H9 (cell line): ENCODE measurements around the gene RAB6C. TPM values are rescaled to one million over a fixed set of nuclear protein-coding genes. Genes with fewer than 3 reads are reported as not detected.
"Not testable (repeated sequence)": the region's sequence is repeated elsewhere in the genome, so short reads cannot be mapped to it uniquely, and the experiment has no call there.

Experiments used
- DNase-seq: peaks from one replicate; pipeline ENCODE4 v3.0.0-alpha.2; 2017
- H2AFZ ChIP-seq: one replicate; pipeline ENCODE4 v1.6.1; 2013; ENCODE audit warnings: mild to moderate bottlenecking, low read length, control low read depth, moderate library complexity
- H2AK5ac ChIP-seq: 2 replicates; pipeline ENCODE4 v1.6.1; 2013; ENCODE audit warnings: low read length, control low read depth, mixed read lengths; ENCODE audit not compliant: insufficient read length
- H2BK120ac ChIP-seq: one replicate; pipeline ENCODE4 v1.6.1; 2013; ENCODE audit warnings: low read depth, mild to moderate bottlenecking, low read length, control low read depth, inconsistent platforms; ENCODE audit not compliant: poor library complexity, severe bottlenecking
- H2BK12ac ChIP-seq: 2 replicates; pipeline ENCODE4 v1.6.1; 2013; ENCODE audit warnings: low read length, control low read depth, mixed read lengths, low read depth; ENCODE audit not compliant: insufficient read length
- H2BK15ac ChIP-seq: 2 replicates; pipeline ENCODE4 v1.6.1; 2013; ENCODE audit warnings: low read depth, low read length, control low read depth
- H2BK20ac ChIP-seq: one replicate; pipeline ENCODE4 v1.6.1; 2013; ENCODE audit warnings: low read depth, mild to moderate bottlenecking, low read length, control low read depth, inconsistent platforms; ENCODE audit not compliant: poor library complexity, severe bottlenecking
- H2BK5ac ChIP-seq: 2 replicates; pipeline ENCODE4 v1.6.1; 2013; ENCODE audit warnings: low read length, control low read depth, mixed read lengths; ENCODE audit not compliant: insufficient read length
- H3K14ac ChIP-seq: 2 replicates; pipeline ENCODE4 v1.6.1; 2013; ENCODE audit warnings: low read length, control low read depth; ENCODE audit not compliant: insufficient read depth
- H3K18ac ChIP-seq: 2 replicates; pipeline ENCODE4 v1.6.1; 2013; ENCODE audit warnings: low read depth, mild to moderate bottlenecking, mixed read lengths, low read length, control low read depth; ENCODE audit not compliant: insufficient read length
- H3K23ac ChIP-seq: 2 replicates; pipeline ENCODE4 v1.6.1; 2013; ENCODE audit warnings: low read length, control low read depth, mixed read lengths, low read depth; ENCODE audit not compliant: insufficient read length
- H3K23me2 ChIP-seq: 2 replicates; pipeline ENCODE4 v1.6.1; 2013; ENCODE audit warnings: low read depth, mild to moderate bottlenecking, mixed read lengths, low read length, control low read depth; ENCODE audit not compliant: insufficient read length, poor library complexity, severe bottlenecking
- H3K27ac ChIP-seq: 2 replicates; pipeline ENCODE4 v1.5.1; 2013; ENCODE audit warnings: low read length, control low read depth, mixed read lengths, low read depth; ENCODE audit not compliant: insufficient read length
- H3K27me3 ChIP-seq: 2 replicates; pipeline ENCODE4 v1.6.1; 2013; ENCODE audit warnings: low read length, control low read depth, inconsistent platforms; ENCODE audit not compliant: insufficient read depth
- H3K4ac ChIP-seq: 2 replicates; pipeline ENCODE4 v1.6.1; 2013; ENCODE audit warnings: low read depth, mild to moderate bottlenecking, control low read depth, inconsistent platforms, low read length, moderate library complexity
- H3K4me1 ChIP-seq: 2 replicates; pipeline ENCODE4 v1.6.1; 2013; ENCODE audit warnings: low read length, control low read depth, inconsistent platforms; ENCODE audit not compliant: insufficient read depth
- H3K4me2 ChIP-seq: 2 replicates; pipeline ENCODE4 v1.6.1; 2013; ENCODE audit warnings: low read length, control low read depth, mixed read lengths; ENCODE audit not compliant: insufficient read length, insufficient read depth
- H3K56ac ChIP-seq: 2 replicates; pipeline ENCODE4 v1.6.1; 2013; ENCODE audit warnings: low read depth, mild to moderate bottlenecking, mixed read lengths, low read length, control low read depth; ENCODE audit not compliant: insufficient read length
- H3K79me1 ChIP-seq: 2 replicates; pipeline ENCODE4 v1.6.1; 2013; ENCODE audit warnings: low read depth, mild to moderate bottlenecking, moderate library complexity, low read length, control low read depth, inconsistent platforms; ENCODE audit not compliant: insufficient read depth, poor library complexity, severe bottlenecking
- H3K79me2 ChIP-seq: 2 replicates; pipeline ENCODE4 v1.6.1; 2013; ENCODE audit warnings: low read length, control low read depth, inconsistent platforms; ENCODE audit not compliant: insufficient read depth
- H3K9ac ChIP-seq: 2 replicates; pipeline ENCODE4 v1.6.1; 2013; ENCODE audit warnings: low read length, control low read depth, mixed read lengths; ENCODE audit not compliant: insufficient read length; ENCODE audit errors: extremely low read depth
- H3K9me3 ChIP-seq: one replicate; pipeline ENCODE4 v1.6.1; 2013; ENCODE audit warnings: low read depth, low read length, inconsistent platforms; ENCODE audit not compliant: control insufficient read depth
- H3T11ph ChIP-seq: one replicate; pipeline ENCODE4 v1.6.1; 2013; ENCODE audit warnings: mild to moderate bottlenecking, low read length, control low read depth, inconsistent platforms
- H4K20me1 ChIP-seq: one replicate; pipeline ENCODE4 v1.6.1; 2013; ENCODE audit not compliant: control insufficient read depth, insufficient read length, insufficient read depth
- H4K5ac ChIP-seq: 2 replicates; pipeline ENCODE4 v1.6.1; 2013; ENCODE audit warnings: low read depth, mild to moderate bottlenecking, mixed read lengths, low read length, control low read depth; ENCODE audit not compliant: insufficient read length
- H4K8ac ChIP-seq: replicated peaks from 2 replicates; pipeline ENCODE4 v1.6.1; 2013; ENCODE audit warnings: low read length, control low read depth, mixed read lengths, low read depth; ENCODE audit not compliant: insufficient read length
- H4K91ac ChIP-seq: 2 replicates; pipeline ENCODE4 v1.6.1; 2013; ENCODE audit warnings: low read depth, mild to moderate bottlenecking, moderate library complexity, mixed read lengths, low read length, control low read depth; ENCODE audit not compliant: insufficient read length
- H3K27ac Mint-ChIP-seq, 3 experiments: 2 replicates in 2 of 3; 3 replicates in 1 of 3; pipeline ENCODE4 v1.8.0; 2020 to 2021; ENCODE audit warnings: mixed read lengths in 3 of 3, mild to moderate bottlenecking in 1 of 3, moderate library complexity in 1 of 3
- H3K27me3 Mint-ChIP-seq: 2 replicates; pipeline ENCODE4 v1.8.0; 2021; ENCODE audit warnings: low read depth, mild to moderate bottlenecking, moderate library complexity, mixed read lengths
- H3K36me3 Mint-ChIP-seq, 3 experiments: 2 replicates in 2 of 3; 3 replicates in 1 of 3; pipeline ENCODE4 v1.8.0; 2020 to 2021; ENCODE audit warnings: low read depth in 3 of 3, mixed read lengths in 3 of 3; ENCODE audit not compliant: insufficient read depth in 1 of 3
- H3K4me1 Mint-ChIP-seq, 2 experiments: 2 replicates each; pipeline ENCODE4 v1.8.0; 2020; ENCODE audit warnings: mixed read lengths in 2 of 2
- H3K4me3 Mint-ChIP-seq, 2 experiments: 2 replicates in 1 of 2; 3 replicates in 1 of 2; pipeline ENCODE4 v1.8.0; 2020 to 2021; ENCODE audit warnings: mild to moderate bottlenecking in 2 of 2, mixed read lengths in 2 of 2, moderate library complexity in 1 of 2
- H3K9me3 Mint-ChIP-seq, 2 experiments: 2 replicates in 1 of 2; 3 replicates in 1 of 2; pipeline ENCODE4 v1.8.0; 2020; ENCODE audit warnings: mild to moderate bottlenecking in 2 of 2, mixed read lengths in 2 of 2, moderate library complexity in 1 of 2
- CTCF ChIP-seq: fragments of 200-600 bp; sonication (generic); conservative IDR thresholded peaks from 3 replicates; pipeline ENCODE4 v1.8.0; 2021; ENCODE audit warnings: antibody characterized with exemption, mild to moderate bottlenecking
- WGBS: extraction: QIAGEN DNeasy Blood & Tissue Kit; methylation state at CpG from one replicate; pipeline ENCODE4 v1.1.7; 2013; ENCODE audit warnings: missing lambda C conversion rate, low lambda C conversion rate, mixed read lengths; ENCODE audit not compliant: insufficient read length; ENCODE audit errors: extremely low coverage; 5-methylcytosine and 5-hydroxymethylcytosine counted together
- total RNA-seq: library from RNA; stranded (reverse); gene quantifications from 2 replicates; pipeline ENCODE4 v1.2.1, GENCODE V29; 2021

RAB6C gene
- total RNA-seq, 1 experiment from 2014 or later: not detected

- H3K36me3 Mint-ChIP-seq: no peaks in the 10 kb centered on the region
- H3K4me1 Mint-ChIP-seq: no peaks in the 10 kb centered on the region
- H3K4me3 Mint-ChIP-seq: no peak overlapping the region
- no peak overlapping the region for H2BK20ac ChIP-seq
- H3K14ac ChIP-seq: no peak overlapping the region
- H3K27me3 ChIP-seq: no peaks in the 10 kb centered on the region
- H3K56ac ChIP-seq: no peak overlapping the region
- H3K27me3 Mint-ChIP-seq: no peaks in the 10 kb centered on the region; the same call in 1 of the 2 replicates
- H2BK5ac ChIP-seq: no peak overlapping the region
- no peaks in the 10 kb centered on the region for H3K23me2 ChIP-seq
- H3K27ac Mint-ChIP-seq: no peak overlapping the region
- H3K4me2 ChIP-seq: no peak overlapping the region
- no peak overlapping the region for H2BK12ac ChIP-seq
- no peaks in the 10 kb centered on the region for H3K9me3 Mint-ChIP-seq
- H2AFZ ChIP-seq: no peak overlapping the region
- H2BK120ac ChIP-seq: no peak overlapping the region
- DNase-seq: no peak
- no peak for TF ChIP-seq CTCF
- no peaks in the 10 kb centered on the region for H3K79me2 ChIP-seq
- no peak overlapping the region for H3K27ac ChIP-seq
- H3K79me1 ChIP-seq: no peaks in the 10 kb centered on the region
- no peak overlapping the region for H4K5ac ChIP-seq
- no peak overlapping the region for H4K91ac ChIP-seq
- H2AK5ac ChIP-seq: no peak overlapping the region
- no peak overlapping the region for H3K4ac ChIP-seq
- H3K18ac ChIP-seq: no peak overlapping the region
- no peak overlapping the region for H3T11ph ChIP-seq
- H3K4me1 ChIP-seq: no peaks in the 10 kb centered on the region
- no peak overlapping the region for H3K23ac ChIP-seq
- no peaks in the 10 kb centered on the region for H3K9me3 ChIP-seq
- no peak overlapping the region for H2BK15ac ChIP-seq
- no peaks in the 10 kb centered on the region for H4K20me1 ChIP-seq
- H3K9ac ChIP-seq: no peak overlapping the region
- H4K8ac ChIP-seq: no peak overlapping the region
Observed at GRCh38 chr2:129945557-129945956, 33.9 kb upstream of the RAB6C start.

DNA sequence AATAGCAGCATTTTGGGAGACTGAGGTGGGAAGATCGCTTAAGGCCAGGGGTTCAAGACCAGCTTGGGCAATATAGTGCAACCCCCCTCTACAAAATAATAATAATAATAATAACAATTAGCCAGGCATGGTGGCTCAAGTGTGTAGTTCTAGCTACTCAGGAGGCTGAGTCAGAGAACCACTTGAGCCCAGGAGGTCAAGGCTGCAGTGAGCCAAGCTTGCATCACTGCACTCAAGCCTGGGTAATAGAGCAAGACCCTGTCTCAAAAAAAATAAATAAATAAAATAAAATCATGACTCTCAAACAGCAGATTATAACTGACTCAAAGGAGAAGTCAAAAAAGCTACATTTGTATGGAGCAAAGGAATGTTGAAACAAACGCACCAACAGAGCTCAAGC lies 31.8 kb upstream of the RAB6C start:
- H3K27me3 ChIP-seq, H3K4me3 Mint-ChIP-seq, H3K4me1 Mint-ChIP-seq, H3K4me1 ChIP-seq, H2AK5ac ChIP-seq, H3K23ac ChIP-seq, H4K91ac ChIP-seq, H3K27ac ChIP-seq, H3K27me3 Mint-ChIP-seq, H3K36me3 Mint-ChIP-seq, H2BK15ac ChIP-seq, H2BK120ac ChIP-seq, H3K14ac ChIP-seq, H3K18ac ChIP-seq, H3K9me3 ChIP-seq, H3K4ac ChIP-seq, H4K8ac ChIP-seq, H3K4me2 ChIP-seq, DNase-seq, H3K9me3 Mint-ChIP-seq, H3T11ph ChIP-seq, H3K79me1 ChIP-seq, H3K9ac ChIP-seq, H4K5ac ChIP-seq, H2BK5ac ChIP-seq, H4K20me1 ChIP-seq, H3K23me2 ChIP-seq, H2AFZ ChIP-seq, H2BK20ac ChIP-seq, H3K79me2 ChIP-seq, H3K56ac ChIP-seq, H2BK12ac ChIP-seq, H3K27ac Mint-ChIP-seq: not testable (repeated sequence)
- WGBS: no CpG with 5 or more reads among the region's 2 CpGs
